GM10847 (cell line): Measurements from ENCODE around the gene ZMAT5.
A peak's percentile ranks its signal among the peaks of the same experiment; 100 is the strongest.

Experiments
- POLR2A ChIP-seq: IDR thresholded peaks from 2 replicates; pipeline ENCODE4 v1.6.1; 2011; ENCODE audit not compliant: insufficient read length; ENCODE audit errors: extremely low read depth

ZMAT5 gene

DNA sequence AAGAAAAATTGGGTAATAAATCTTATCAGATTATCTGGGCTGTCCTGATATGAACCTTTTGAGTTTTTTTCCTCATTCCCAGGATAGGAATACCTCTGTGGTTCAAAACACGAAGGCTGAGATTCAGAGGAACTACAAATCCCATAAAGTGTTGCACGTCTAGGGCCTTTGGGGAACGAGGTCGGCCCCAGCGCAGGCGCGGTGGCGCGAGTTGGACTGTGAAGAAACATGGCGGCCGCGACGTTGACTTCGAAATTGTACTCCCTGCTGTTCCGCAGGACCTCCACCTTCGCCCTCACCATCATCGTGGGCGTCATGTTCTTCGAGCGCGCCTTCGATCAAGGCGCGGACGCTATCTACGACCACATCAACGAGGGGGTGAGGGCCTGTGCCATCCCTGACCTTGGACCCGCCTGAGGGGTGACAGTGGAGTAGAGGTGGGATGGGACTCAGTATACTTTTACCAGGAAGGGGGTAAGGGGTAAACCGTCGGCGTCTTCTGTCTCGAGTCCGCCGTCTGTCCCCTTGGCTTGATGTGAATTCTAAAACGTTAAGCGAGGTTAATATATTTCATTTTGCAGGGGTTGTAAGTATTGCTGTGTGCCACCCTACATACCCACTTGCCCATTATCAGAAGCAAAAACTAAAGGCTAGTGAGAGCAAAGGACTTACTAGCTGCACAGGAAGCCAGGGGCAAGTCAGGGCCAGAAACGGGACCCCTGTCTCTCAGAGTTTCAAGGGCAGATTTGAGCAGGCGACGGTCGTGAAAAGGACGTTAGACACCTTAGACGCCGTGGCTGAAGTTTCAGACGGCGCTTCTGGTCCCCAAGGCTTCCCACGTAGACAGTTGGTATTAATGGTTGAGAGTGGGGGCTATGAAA lies 604 bp upstream of the ZMAT5 start, which contains the start of gene UQCR10:
Gene UQCR10 (plus strand): TSS at position 199 of the 881 bp plus-strand sequence. CDS start 30 bp downstream, at position 229.
- TF ChIP-seq POLR2A = peak; percentile 85

DNA sequence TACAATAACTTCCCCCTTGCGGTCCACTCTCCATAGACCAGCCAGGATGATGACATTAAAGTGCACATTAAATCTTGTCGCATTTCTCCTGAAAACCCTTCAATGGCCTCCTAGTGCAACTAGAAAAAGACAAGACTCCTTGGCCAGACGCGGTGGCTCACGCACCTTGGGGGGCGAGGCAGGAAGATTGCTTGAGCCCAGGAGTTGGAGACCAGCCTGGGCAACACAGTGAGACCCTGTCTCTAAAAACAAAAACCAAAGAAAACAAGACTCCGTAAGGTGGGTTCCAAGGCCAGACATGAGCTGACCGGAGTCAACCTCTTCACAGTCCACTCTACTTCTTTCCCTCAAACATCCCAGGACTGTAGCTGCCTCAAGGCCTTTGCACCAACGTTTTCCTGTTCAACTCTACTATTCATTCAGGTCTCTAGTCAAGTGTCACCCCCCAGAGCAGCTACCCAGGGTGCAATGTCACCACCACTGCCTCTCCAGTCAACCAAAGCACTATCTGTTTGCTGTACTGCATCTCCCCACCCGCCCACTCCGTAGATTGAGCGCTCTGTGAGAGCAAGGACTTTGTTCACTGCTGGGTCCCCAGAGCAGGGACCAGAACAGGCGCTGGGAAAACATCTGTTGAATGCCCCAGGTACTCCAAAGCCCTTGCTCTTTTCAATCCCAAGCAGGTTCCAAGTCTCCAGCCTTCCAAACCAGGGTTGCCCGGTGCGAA lies 739 bp downstream of the ZMAT5 start:
- TF ChIP-seq POLR2A = no peak

DNA sequence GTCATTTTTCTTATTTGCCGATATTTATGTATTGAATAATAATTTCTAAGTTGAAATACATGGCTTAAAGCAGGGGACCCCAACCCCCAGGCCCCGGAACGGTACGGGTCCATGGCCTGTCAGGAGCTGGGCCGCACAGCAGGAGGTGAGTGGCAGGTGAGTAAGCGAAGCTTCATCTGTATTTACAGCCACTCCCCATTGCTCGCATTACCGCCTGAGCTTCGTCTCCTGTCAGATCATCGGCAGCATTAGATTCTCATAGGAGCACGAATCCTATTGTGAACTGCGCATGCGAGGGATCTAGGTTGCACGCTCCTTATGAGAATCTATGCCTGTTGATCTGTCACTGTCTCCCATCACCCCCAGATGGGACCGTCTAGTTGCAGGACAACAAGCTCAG lies 4.5 kb downstream of the ZMAT5 start:
- TF ChIP-seq POLR2A = no peak

DNA sequence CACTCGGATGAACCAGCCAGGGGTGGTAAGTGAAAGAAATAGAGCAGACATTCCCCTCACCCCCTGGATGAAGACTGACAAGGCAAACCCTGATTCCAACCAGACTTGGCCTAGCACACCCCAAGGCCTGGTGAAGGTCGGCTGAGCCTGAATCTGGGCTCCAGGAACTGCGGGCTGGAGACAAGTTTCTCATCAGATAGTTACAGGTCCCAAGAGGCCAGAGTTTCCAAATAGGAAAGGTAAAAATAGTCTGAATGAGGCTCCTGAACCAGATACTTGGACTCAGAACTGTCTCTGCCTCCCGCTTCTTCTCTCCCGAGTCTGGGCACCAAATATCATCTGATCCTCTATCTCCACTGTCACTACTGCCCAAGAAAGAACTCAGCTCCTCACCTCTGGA lies 7.8 kb downstream of the ZMAT5 start:
- no peak for TF ChIP-seq POLR2A

DNA sequence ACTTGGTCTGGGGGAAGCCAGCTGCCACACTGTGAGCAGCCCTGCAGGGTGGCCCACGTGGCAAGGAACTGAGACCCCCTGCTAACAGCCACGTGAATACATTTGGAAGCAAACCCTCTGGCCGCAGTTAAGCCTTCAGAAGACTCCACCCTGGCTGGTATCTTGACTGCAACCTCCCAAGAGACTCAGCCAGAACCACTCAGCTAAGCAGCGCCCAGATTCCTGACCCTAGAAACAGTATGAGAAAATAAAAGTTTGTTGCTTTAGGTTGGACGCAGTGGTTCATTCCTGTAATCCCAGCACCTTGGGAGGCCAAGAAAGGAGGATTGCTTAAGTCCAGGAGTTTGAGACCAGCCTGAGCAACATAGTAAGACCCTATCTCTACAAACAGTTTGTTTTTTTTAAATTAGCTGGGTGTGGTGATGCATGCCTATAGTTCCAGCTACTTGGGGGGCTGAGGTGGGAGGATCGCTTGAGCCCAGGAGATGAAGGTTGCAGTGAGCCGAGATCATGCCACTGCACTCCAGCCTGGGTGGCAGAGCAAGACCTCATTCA lies 8.7 kb downstream of the ZMAT5 start:
- no peak for TF ChIP-seq POLR2A

DNA sequence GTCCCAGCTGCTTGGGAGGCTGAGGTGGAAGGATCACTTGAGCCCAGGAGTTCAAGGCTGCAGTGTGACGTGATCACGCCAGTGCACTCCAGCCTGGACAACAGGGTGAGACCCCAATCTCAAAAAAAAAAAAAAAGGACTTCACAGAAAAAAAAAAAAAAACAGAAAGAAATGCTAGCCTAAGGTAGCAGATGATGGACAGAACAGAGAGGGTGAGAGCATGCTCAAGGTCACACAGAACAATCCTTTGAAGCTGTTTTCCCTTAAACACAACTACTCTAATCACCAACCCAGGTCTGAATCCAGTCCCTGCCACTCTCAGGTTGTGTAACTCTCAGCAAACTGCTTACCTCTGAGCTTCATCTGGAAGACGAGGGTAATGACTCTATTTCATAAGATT lies 9.7 kb downstream of the ZMAT5 start:
- no peak for TF ChIP-seq POLR2A

DNA sequence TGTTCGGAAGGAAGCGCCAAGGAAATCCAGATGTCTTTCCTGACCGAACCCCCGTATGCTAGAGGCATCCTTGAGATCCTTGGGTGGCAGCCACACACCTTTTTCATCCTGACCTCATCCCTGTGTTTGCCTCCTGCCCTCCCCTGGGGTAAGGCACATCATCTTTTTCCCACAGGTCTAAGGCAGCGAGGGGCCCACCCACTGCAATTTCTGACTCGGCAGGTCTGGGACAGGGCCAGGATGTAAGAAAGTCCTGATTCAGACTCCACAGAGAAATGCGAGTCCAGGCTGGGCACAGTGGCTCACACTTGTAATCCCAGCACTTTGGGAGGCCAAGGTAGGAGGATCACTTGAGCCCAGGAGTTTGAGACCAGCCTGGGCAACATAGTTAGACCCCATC lies 10.5 kb downstream of the ZMAT5 start:
- no peak for TF ChIP-seq POLR2A

DNA sequence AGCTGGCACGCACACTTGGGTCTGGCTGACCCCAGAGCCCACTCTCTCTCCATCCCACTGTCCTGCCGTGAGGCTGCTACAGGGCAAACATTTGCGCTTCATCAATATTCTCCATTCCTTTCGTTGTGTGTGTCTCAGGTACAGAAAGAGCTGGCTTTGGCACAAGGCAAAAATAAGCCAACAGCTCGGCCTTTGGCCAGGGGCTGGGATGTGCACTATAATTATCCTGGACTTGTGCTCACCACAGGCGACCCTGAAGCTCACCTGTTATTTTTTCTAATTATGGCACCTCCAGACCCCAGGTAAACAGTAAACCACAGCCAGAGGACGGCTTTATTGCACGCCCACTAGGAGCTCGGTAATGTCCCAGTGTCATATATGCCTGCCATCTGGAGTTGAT lies 10.9 kb downstream of the ZMAT5 start:
- TF ChIP-seq POLR2A = no peak

DNA sequence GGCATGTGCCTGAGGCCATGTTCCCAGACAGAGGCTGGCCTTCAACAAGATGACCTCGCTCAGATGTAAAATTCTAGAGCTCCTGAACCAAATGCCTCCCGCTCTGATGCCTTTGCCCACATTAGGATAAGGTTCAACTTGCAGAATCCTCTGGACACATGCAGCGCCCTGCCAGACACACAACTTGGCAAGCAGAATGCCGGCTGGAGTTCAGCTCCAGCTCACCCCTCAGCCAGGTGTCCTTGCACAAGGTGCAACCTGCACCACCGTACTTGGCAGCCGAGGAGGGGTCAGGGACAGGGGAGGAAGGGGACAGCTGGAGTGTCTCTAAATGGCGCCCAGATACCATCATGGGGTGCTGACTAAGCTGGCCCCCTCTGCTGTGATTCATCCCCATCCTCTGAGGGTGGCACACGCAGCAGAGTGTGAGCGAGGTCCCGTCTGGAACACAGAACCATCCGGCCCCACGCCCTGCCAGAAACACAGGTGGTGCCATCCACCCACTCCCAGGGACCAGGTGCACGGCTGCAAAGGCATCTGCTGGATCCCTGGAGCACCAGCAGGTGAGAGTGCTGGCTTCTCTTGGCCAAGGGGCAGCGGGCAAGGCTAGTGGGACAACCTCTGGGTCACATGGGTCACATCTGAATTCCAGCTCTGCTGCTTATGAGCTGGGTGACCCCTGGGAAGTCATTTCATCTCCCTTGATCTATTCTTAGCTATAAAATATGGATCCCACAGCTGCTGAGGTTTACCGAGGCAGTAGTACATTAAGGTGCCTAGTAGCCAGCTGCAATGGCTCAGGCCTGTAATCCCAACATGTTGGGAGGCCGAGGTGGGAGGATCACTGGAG lies 12.8 kb downstream of the ZMAT5 start:
- TF ChIP-seq POLR2A = no peak

DNA sequence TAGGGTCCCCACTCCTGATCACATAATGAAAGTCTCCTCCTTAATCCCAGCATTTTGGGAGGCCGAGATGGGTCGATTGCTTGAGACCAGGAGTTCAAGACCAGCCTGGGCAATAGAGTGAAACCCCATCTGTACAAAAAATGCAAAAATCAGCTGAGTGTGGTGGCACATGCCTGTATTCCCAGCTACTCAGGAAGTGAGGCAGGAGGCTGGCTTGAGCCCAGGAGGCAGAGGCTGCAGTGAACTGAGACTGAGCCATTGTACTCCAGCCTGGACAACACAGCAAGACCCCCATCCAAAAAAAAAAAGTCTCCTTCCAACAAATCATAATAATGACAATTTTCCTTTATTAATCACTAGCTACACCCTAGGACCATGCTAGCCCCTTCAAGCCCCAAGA lies 15.1 kb downstream of the ZMAT5 start:
- TF ChIP-seq POLR2A = no peak

DNA sequence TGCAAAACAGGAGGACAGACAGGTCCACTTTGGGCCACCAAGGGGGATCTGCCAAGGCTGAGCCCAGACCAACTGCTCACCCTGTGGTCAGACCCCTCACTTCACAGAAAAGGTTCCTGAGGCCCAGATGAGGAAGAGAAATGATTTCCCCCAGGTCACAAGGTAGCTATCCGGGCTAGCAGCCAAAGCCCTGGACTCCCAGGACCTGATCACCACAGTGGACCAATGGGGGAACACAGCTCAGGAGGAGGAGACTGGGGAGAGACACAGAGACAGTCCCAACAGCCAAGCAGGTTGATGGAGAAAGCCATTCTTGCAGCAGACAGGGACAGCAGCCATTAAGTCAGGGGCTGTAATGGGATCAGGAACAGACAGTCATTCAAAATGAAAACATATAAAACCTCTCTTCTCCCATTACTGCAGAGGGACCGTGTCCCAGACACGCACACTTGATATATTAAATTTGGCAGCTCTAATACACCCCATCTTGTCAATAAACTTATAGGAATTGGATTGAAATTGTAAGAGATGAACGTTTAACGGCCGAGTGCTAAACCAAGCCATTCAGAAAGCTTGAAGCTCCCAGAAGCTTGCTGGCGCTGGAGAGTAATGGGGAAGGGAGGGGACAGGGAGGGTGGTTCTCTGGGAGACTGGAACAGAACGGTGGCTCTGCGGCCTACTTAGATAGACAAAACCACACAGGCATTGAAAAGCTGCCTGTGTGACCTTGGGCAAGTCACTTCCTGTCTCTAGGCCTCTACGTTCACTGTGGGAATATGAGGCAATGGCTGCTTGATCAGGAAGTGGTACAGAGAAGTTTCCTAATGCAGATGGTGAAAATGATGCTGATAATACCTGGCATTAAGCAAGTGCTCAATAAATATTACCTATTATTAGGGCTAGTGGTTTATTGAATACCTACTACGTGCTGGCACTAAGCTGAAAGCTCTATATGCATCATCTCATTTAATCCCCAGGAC lies 16.0 kb downstream of the ZMAT5 start:
- TF ChIP-seq POLR2A = no peak

DNA sequence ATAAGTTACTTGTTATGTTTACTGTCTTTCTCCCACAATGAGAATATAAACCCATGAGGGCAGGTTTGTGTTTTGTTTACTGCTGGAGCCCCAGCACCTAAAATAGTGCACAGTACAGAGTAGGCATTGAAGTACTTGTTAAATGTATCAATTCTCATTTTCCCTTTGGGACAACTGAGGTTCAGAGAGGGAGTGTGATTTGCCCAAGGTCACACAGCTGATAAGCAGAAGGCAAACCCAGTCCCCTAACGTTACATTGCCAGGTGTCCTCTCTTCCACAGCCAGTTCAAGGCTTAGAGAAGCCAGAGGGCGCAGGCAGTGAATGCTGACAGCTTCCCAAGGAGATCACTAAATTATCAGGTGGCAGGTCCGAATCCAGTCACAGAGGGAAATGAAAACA lies 16.8 kb downstream of the ZMAT5 start:
- no peak for TF ChIP-seq POLR2A

DNA sequence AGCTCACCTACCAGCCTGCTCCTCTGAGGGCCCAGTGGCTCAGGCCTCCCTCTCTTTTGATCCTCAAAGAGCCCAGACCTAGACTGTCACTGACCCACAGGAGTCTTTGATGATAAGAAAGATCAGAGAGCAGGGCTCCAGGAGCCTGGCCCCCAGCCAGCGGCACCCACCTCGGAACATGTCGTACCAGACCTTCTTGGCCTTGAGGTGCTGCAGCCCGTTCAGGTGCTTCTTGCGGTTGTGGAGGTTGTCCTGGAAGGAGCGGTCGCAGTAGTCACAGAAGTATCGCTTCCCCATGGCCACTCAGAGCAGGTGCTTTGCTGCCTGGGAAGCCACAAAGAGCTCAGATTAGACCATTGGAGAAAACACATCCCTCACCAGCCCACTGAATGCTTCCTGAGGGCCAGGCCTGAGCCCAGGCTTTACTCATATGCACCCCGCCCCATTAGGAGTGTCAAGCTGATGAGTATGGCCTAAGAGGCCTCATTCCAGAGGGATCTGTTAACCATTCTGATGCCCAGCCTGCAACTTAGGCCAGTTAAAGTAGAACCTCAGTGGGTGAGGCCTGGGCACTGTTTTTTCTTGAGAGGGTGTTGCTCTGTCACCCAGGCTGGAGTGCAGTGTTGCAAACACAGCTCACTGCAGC lies 18.4 kb downstream of the ZMAT5 start:
- TF ChIP-seq POLR2A = no peak

DNA sequence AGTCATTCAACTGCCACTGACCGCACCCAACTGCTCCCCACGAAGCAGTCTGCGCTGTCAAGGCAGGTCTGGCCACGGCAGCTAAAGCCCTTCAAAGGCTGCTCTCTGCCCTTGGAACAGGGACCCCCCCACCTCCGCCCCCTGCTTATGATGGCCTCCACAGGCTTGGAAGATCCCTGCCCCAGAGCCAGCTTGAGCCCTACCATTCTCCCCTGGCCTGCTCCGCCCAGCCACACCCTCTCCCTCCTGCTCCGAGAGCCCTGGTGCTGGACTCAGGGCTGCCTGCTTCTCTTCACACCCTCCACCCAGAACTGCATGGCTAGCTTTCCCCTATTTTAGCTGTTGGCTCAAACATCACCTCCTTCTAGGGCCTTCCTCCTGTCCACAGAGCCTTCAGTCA lies 19.0 kb downstream of the ZMAT5 start:
- TF ChIP-seq POLR2A = no peak

DNA sequence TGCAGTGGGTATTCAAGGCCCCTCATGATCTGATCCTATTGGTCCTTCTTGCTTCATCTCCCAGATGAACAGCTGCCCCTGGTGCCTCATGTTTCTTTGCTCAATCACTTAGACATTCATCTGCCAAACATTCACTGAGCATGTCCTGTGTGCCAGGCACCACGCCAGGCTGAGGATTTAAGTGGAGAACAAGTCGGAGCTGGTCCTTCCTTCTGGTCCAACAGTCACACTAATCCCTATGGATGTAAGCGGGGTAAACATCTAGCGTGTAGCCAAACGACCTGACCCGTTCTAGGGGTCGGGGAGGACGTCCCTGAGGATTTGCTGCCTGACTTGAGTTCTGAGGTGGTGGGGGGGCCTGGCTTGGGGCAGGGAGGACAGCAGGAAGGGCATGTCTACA lies 21.9 kb downstream of the ZMAT5 start:
- TF ChIP-seq POLR2A = no peak
